ENCODE results near the gene SCFD2.

DNA sequence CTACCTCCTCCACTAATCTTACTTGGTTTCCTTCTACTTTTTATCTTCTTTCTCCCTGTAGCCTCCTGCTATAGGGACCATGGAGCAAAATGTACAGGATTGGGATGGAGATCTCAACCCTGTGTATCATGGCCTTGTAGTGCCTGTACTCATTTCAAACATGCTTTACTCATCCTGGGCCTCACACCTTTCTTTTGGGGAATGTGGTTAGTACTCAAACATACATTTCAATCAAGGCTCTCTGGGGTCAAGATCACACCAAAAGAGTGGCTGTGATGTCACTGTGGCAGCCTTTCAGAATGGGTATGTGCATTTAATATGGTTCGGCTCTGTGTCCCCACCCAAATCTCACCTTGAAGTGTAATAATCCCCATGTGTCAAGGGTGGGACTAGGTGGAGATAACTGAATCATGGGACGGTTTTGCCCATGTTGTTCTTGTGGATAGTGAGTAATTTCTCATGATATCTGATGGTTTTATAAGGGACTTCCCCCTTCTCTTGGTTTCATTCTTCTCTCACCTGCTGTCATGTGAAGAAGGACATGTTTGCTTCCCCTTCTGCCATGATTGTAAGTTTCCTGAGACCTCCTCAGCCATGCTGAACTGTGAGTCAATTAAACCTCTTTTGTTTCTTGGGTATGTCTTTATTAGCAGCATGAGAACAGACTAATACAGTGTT lies 298.6 kb downstream of the SCFD2 start:
- TF ChIP-seq POLR2A (IDR thresholded peaks at IDR 0.05) (no peak), CTCF (IDR thresholded peaks at IDR 0.05) (no peak), EP300 (IDR thresholded peaks at IDR 0.05) (no peak)

All from sigmoid colon (tissue), 4 donors.